GM12878 (cell line): Measurements from ENCODE around the gene SPATS2L. TPM values are rescaled to one million over a fixed set of nuclear protein-coding genes. Genes with fewer than 3 reads are reported as not detected.
A peak's percentile ranks its signal among the peaks of the same experiment; 100 is the strongest.

Experiments
- ATAC-seq: fragments of 200-7000 bp; cut with Tn5 transposase; 3 replicates; pipeline ENCODE4 v1.9.1; 2020; ENCODE audit warnings: mild to moderate bottlenecking, moderate library complexity
- BruUV-seq: library from RNA; stranded (reverse); fragments of 400-500 nt; replicated peaks from 2 replicates; lab custom pipeline; 2021; lab: Mats Ljungman, UMichigan
- CTCF ChIA-PET: fragments of 300-600 bp; sonication (Branson Sonifier 250); formaldehyde crosslinking; extraction: SDS; loops from one replicate; lab custom pipeline; 2021; ENCODE audit warnings: inconsistent platforms; lab: Yijun Ruan, JAX
- POLR2A ChIA-PET: fragments of 350-600 bp; formaldehyde crosslinking; extraction: SDS; loops from one replicate; lab custom pipeline; 2021; ENCODE audit warnings: inconsistent platforms; lab: Charles Lee
- RAD21 ChIA-PET: fragments of 300-600 bp; sonication (Branson Sonifier 250); formaldehyde crosslinking; loops from one replicate; lab custom pipeline; 2023; ENCODE audit warnings: antibody characterized with exemption; ENCODE audit not compliant: unreplicated experiment; lab: Charles Lee
- SMC1A ChIA-PET: fragments of 300-600 bp; sonication (Branson Sonifier 250); formaldehyde crosslinking; loops from one replicate; lab custom pipeline; 2023; ENCODE audit not compliant: unreplicated experiment, uncharacterized antibody; lab: Charles Lee
- DNase-seq: peaks from one replicate; pipeline ENCODE4 v3.0.0-alpha.2; 2011; ENCODE audit warnings: low read depth, low spot score
- FAIRE-seq: peaks from 3 replicates; lab custom pipeline; 2011; peaks lifted over from hg19 to GRCh38; lab: Jason Lieb, UNC
- H2AFZ ChIP-seq: 2 replicates; pipeline ENCODE4 v1.6.0; 2011; ENCODE audit warnings: low read depth, low read length, control low read depth; ENCODE audit not compliant: control insufficient read depth
- H3K27ac ChIP-seq: 2 replicates; pipeline ENCODE4 v1.5.1; 2011; ENCODE audit warnings: control low read depth; ENCODE audit not compliant: control insufficient read depth, insufficient read depth
- H3K27me3 ChIP-seq, 2 experiments: replicated peaks in 1 of 2; 2 replicates each; pipeline versions ENCODE4 v1.6.0 to v1.6.1; 2011; ENCODE audit warnings: low read length in 1 of 2; ENCODE audit not compliant: control insufficient read depth in 2 of 2, insufficient read depth in 2 of 2
- H3K36me3 ChIP-seq, 2 experiments: 2 replicates each; pipeline ENCODE4 v1.5.1; 2011; ENCODE audit warnings: low read length in 1 of 2; ENCODE audit not compliant: control insufficient read depth in 2 of 2, insufficient read depth in 2 of 2
- H3K4me1 ChIP-seq: 2 replicates; pipeline ENCODE4 v1.6.1; 2011; ENCODE audit warnings: mild to moderate bottlenecking, low read length, moderate library complexity, mixed read lengths; ENCODE audit not compliant: control insufficient read depth, insufficient read depth
- H3K4me2 ChIP-seq: 2 replicates; pipeline ENCODE4 v1.6.0; 2011; ENCODE audit warnings: control low read depth; ENCODE audit not compliant: control insufficient read depth, insufficient read depth
- H3K4me3 ChIP-seq: fragments of 200-600 bp; sonication (generic); 2 replicates; pipeline ENCODE4 v1.5.1; 2016
- H3K79me2 ChIP-seq: 2 replicates; pipeline ENCODE4 v1.6.0; 2011; ENCODE audit warnings: low read length; ENCODE audit not compliant: control insufficient read depth, insufficient read depth
- H3K9ac ChIP-seq: 2 replicates; pipeline ENCODE4 v1.8.0; 2011; ENCODE audit warnings: low read length, control low read depth, mixed read lengths; ENCODE audit not compliant: control insufficient read depth, insufficient read depth
- H3K9me3 ChIP-seq: replicated peaks from 3 replicates; pipeline ENCODE4 v1.5.1; 2011; ENCODE audit warnings: mild to moderate bottlenecking, low read length; ENCODE audit not compliant: control insufficient read depth, insufficient read depth
- H4K20me1 ChIP-seq: 2 replicates; pipeline ENCODE4 v1.6.0; 2011; ENCODE audit not compliant: control insufficient read depth, insufficient read depth
- CUX1 ChIP-seq: IDR thresholded peaks from 2 replicates; pipeline ENCODE4 v1.6.1; 2012; ENCODE audit warnings: improper control_type of control experiment, low read depth, low read length; ENCODE audit not compliant: insufficient replicate concordance
- EP300 ChIP-seq, 2 experiments: fragments of 150-350 bp in 1 of 2; IDR thresholded peaks; 2 replicates each; pipeline ENCODE4 v1.6.1; 2011 to 2012; ENCODE audit warnings: low read depth in 2 of 2, low read length in 2 of 2, borderline replicate concordance in 1 of 2, improper control_type of control experiment in 1 of 2, inconsistent platforms in 1 of 2; ENCODE audit not compliant: control insufficient read depth in 1 of 2
- MEF2B ChIP-seq: fragments of 450-650 bp; IDR thresholded peaks from 2 replicates; pipeline ENCODE4 v1.6.1; 2018; ENCODE audit warnings: mild to moderate bottlenecking, moderate library complexity; ENCODE audit not compliant: partially characterized antibody, poor library complexity, severe bottlenecking
- NFIC ChIP-seq: IDR thresholded peaks from 2 replicates; pipeline ENCODE4 v1.6.1; 2012; ENCODE audit warnings: low read depth, mild to moderate bottlenecking, inconsistent platforms, low read length, moderate library complexity
- NFXL1 ChIP-seq: fragments of 450-650 bp; IDR thresholded peaks from 2 replicates; pipeline ENCODE4 v1.6.1; 2017; ENCODE audit warnings: antibody characterized with exemption, mild to moderate bottlenecking, borderline replicate concordance
- NR2C1 ChIP-seq: fragments of 450-650 bp; IDR thresholded peaks from 2 replicates; pipeline ENCODE4 v1.6.1; 2017; ENCODE audit warnings: antibody characterized with exemption, mild to moderate bottlenecking, moderate library complexity
- SREBF2 ChIP-seq: IDR thresholded peaks from 2 replicates; pipeline ENCODE4 v1.6.1; 2012; ENCODE audit warnings: mild to moderate bottlenecking, low read length
- ZBED1 ChIP-seq: IDR thresholded peaks from 2 replicates; pipeline ENCODE4 v1.6.1; 2016; ENCODE audit warnings: borderline replicate concordance
- whole genome bisulfite sequencing: methylation state at CpG from one replicate; pipeline ENCODE4 v1.1.6; 2016; ENCODE audit warnings: low lambda C conversion rate; ENCODE audit not compliant: insufficient replicate concordance, insufficient coverage; ENCODE audit errors: missing lambda C conversion rate; 5-methylcytosine and 5-hydroxymethylcytosine counted together
- in situ Hi-C: fragments of 300-500 bp; cut with MboI; formaldehyde crosslinking; loops from 9 replicates; pipeline ENCODE4 v1.14.3; 2018; ENCODE audit warnings: mixed read lengths
- intact Hi-C: fragments of 100-400 bp; cut with micrococcal nuclease; formaldehyde crosslinking; loops from one replicate; pipeline ENCODE4 v1.14.2; 2022; ENCODE audit not compliant: unreplicated experiment
- polyA plus RNA-seq, 11 experiments: library from polyadenylated mRNA; depleted of rRNA in 4 of 11; unstranded in 6 of 11; stranded (reverse) in 5 of 11; fragments of >200 nt; fragmentation: Nextera tagmentation in 4 of 11; fragmentation: Illumina TruSeq in 1 of 11; extraction: Ambion mirVana in 4 of 11; extraction: Trizol in 1 of 11; gene quantifications; 1 replicate in 1 of 11; 2 replicates in 10 of 11; pipeline versions ENCODE4 v1.2.1 to v1.2.3, GENCODE V29; 2011 to 2016; ENCODE audit warnings: inconsistent platforms in 2 of 11, missing spikeins in 2 of 11, low read depth in 1 of 11
- total RNA-seq, 4 experiments: library from RNA; depleted of rRNA in 3 of 4; stranded (reverse); fragments of >200 nt in 3 of 4; fragmentation: Illumina TruSeq in 1 of 4; extraction: Trizol in 1 of 4; gene quantifications; 2 replicates each; pipeline versions ENCODE4 v1.2.1 to v1.2.3, GENCODE V29; 2013 to 2021

The SPATS2L gene
- total and polyA plus RNA-seq, 10 of the 15 experiments (the other 5 are each of a cell fraction or from before 2014, with no cell fraction given), result 5.2 to 30.0 (median 20.1) TPM

- BruUV-seq, result no TSS peak
- ChIA-PET CTCF (interaction anchor here (0.7 to 1.8 kb wide), 3 partner anchors 46 to 407 kb away, joined by 3 to 4 read pairs (median 4); no protein-coding TSS in a partner anchor), SMC1A (interaction anchor here (0.9 to 2.9 kb wide), 5 partner anchors 12 to 174 kb away, joined by 3 to 16 read pairs (median 6); no protein-coding TSS in a partner anchor), POLR2A (no interaction called here), RAD21 (interaction anchor here (1.0 to 2.0 kb wide), 3 partner anchors 146 to 174 kb away, joined by 3 to 8 read pairs (median 3); no protein-coding TSS in a partner anchor)
- H3K27me3 ChIP-seq, result no peaks in the 10 kb centered on the region
- intact Hi-C loops, result loop anchor here (5.0 kb wide), 3 partner anchors 63 to 327 kb away; no protein-coding TSS in a partner anchor
- no peak overlapping the region for H3K27ac ChIP-seq
- H2AFZ ChIP-seq, result no peak overlapping the region
- peaks cover 4% of the 10 kb centered on the region; the same call in 1 of the 2 replicates for H3K4me1 ChIP-seq
- ATAC-seq (no peak), DNase-seq (no peak), FAIRE-seq (no peak)
- TF ChIP-seq MEF2B, result no peak
- H3K36me3 ChIP-seq, result no peaks in the 10 kb centered on the region
- no peak overlapping the region for H3K9ac ChIP-seq
- H3K4me3 ChIP-seq, result no peak overlapping the region
- H3K4me2 ChIP-seq, result no peak overlapping the region
- H3K79me2 ChIP-seq, result peaks cover 19% of the 10 kb centered on the region
- WGBS, result 100% methylated on average over 1 of the region's 1 CpG
- H4K20me1 ChIP-seq, result no peaks in the 10 kb centered on the region
- no peaks in the 10 kb centered on the region for H3K9me3 ChIP-seq
- in situ Hi-C loops, result no loop called here
These were observed 3.0 kb downstream of the SPATS2L start for GRCh38 chr2:200309296-200310049.

- POLR2A ChIA-PET, result interaction anchor here (0.6 kb wide), 1 partner anchor 31 kb away, joined by 5 read pairs; no protein-coding TSS in a partner anchor
- H3K4me3 ChIP-seq, result 0 out of 2 replicates have a peak overlapping the region, but pooled peaks have one; percentile 17
- no peaks in the 10 kb centered on the region for H4K20me1 ChIP-seq
- no peak for ATAC-seq
- RAD21 ChIA-PET, result no interaction called here
- no peak for FAIRE-seq
- CTCF ChIA-PET, result interaction anchor here (0.7 to 1.1 kb wide), 2 partner anchors 10 to 408 kb away, joined by 3 read pairs; no protein-coding TSS in a partner anchor
- in situ Hi-C loops (no loop called here), intact Hi-C loops (no loop called here)
- H3K79me2 ChIP-seq, result peaks cover 21% of the 10 kb centered on the region
- H3K27me3 ChIP-seq, result no peaks in the 10 kb centered on the region
- no peak overlapping the region; the same call in 1 of the 2 replicates for H3K4me2 ChIP-seq
- no peaks in the 10 kb centered on the region for H3K36me3 ChIP-seq
- SMC1A ChIA-PET, result interaction anchor here (0.9 kb wide), 1 partner anchor 173 kb away, joined by 3 read pairs; no protein-coding TSS in a partner anchor
- peaks cover 4% of the 10 kb centered on the region; the same call in 1 of the 2 replicates for H3K4me1 ChIP-seq
- no TSS peak for BruUV-seq
- WGBS, result 59% methylated on average over 2 of the region's 2 CpGs
- no peaks in the 10 kb centered on the region for H3K9me3 ChIP-seq
- no peak overlapping the region for H3K9ac ChIP-seq
- H2AFZ ChIP-seq, result no peak overlapping the region
- H3K27ac ChIP-seq, result no peak overlapping the region
- DNase-seq, result no peak
- TF ChIP-seq NFXL1, result no peak
- TF ChIP-seq EP300 (IDR thresholded peaks at IDR 0.05; ENCODE audit: borderline replicate concordance in 1 of 2, control insufficient read depth in 1 of 2, low read depth in 2 of 2, low read length in 2 of 2), result no peak
- no peak for TF ChIP-seq NFIC
- no peak for TF ChIP-seq NR2C1
- no peak for TF ChIP-seq SREBF2
- no peak for TF ChIP-seq ZBED1
- no peak for TF ChIP-seq CUX1
These were observed 4.1 kb downstream of the SPATS2L start for GRCh38 chr2:200310545-200310971.
